Heart right ventricle (tissue), 16 donors: ENCODE results near the gene CLDN22. TPM values are rescaled to one million over a fixed set of nuclear protein-coding genes. Genes with fewer than 3 reads are reported as not detected.
"Not testable (repeated sequence)": the region's sequence is repeated elsewhere in the genome, so short reads cannot be mapped to it uniquely, and the experiment has no call there.

ENCODE experiments used
- ATAC-seq, 8 donors: fragments of 200-7000 bp; cut with Tn5 transposase; one replicate each; pipeline ENCODE4 v1.9.1; 2020; ENCODE audit warnings: mild to moderate bottlenecking in 8 of 8, moderate library complexity in 8 of 8, moderate number of reproducible peaks in 1 of 8
- DNase-seq, 2 donors: peaks; one replicate each; pipeline ENCODE4 v3.0.0-alpha.2; 2020
- H3K27ac ChIP-seq, 10 donors: fragments of 200-600 bp; sonication (generic) in 2 of 10; one replicate each; pipeline versions ENCODE4 v1.5.0 to v1.8.0; 2020 to 2022; ENCODE audit warnings: mild to moderate bottlenecking in 3 of 10
- H3K27me3 ChIP-seq, 7 donors: fragments of 200-600 bp; one replicate each; pipeline ENCODE4 v1.8.0; 2021 to 2022; ENCODE audit warnings: mild to moderate bottlenecking in 2 of 7
- H3K36me3 ChIP-seq, 9 donors: fragments of 200-600 bp; sonication (generic) in 1 of 9; one replicate each; pipeline versions ENCODE4 v1.5.0 to v1.8.0; 2020 to 2022; ENCODE audit warnings: mild to moderate bottlenecking in 2 of 9
- H3K4me1 ChIP-seq, 9 donors: fragments of 200-600 bp; sonication (generic) in 1 of 9; one replicate each; pipeline versions ENCODE4 v1.5.0 to v1.8.0; 2020 to 2022; ENCODE audit warnings: mild to moderate bottlenecking in 4 of 9
- H3K4me3 ChIP-seq, 10 donors: fragments of 200-600 bp; sonication (generic) in 2 of 10; one replicate each; pipeline versions ENCODE4 v1.5.0 to v1.8.0; 2020 to 2022; ENCODE audit warnings: mild to moderate bottlenecking in 7 of 10, moderate library complexity in 2 of 10
- H3K9me3 ChIP-seq, 11 donors: fragments of 200-600 bp in 10 of 11; sonication (generic) in 2 of 11; one replicate each; pipeline versions ENCODE4 v1.5.0 to v1.8.0; 2013 to 2022; ENCODE audit warnings: mild to moderate bottlenecking in 2 of 11, control low read depth in 1 of 11, moderate library complexity in 1 of 11
- WGBS, 2 donors: extraction: QIAGEN DNeasy Blood & Tissue Kit; methylation state at CpG; one replicate each; pipeline ENCODE4 v1.1.7; 2013; ENCODE audit warnings: inconsistent platforms in 1 of 2; 5-methylcytosine and 5-hydroxymethylcytosine counted together
- intact Hi-C, 10 donors: fragments of 100-400 bp; cut with DNase I; formaldehyde crosslinking; loops; one replicate each; pipeline versions ENCODE4 v1.11.1 to v1.14.2; 2022
- polyA plus RNA-seq, 2 donors: library from polyadenylated mRNA; stranded (reverse); fragments of 200-250 nt; gene quantifications; one replicate each; pipeline ENCODE4 v1.2.3, GENCODE V29; 2013
- total RNA-seq, 10 donors: library from RNA; stranded (reverse); fragmentation: NEBNext Ultra II Directional in 3 of 10; extraction: Animal tissue kit (Norgen Biotek cat#: 25700) in 3 of 10; gene quantifications; one replicate each; pipeline versions ENCODE4 v1.2.1 to v1.2.4, GENCODE V29; 2021 to 2023
- TF ChIP-seq, protein P1 (sequence below), 9 donors: fragments of 200-600 bp; sonication (generic) in 2 of 9; IDR thresholded peaks; one replicate each; pipeline versions ENCODE4 v1.5.0 to v1.8.0; 2021 to 2022; ENCODE audit warnings: antibody characterized with exemption in 9 of 9, mild to moderate bottlenecking in 5 of 9, moderate library complexity in 1 of 9
- donor health status: Arrhythmogenic right ventricular cardiomyopathy.
- donor health status: ischemic (EF 13 %, LVEDD 7.1; RV severe dilation, severe dysfunction).
- donor health status: healthy with polysubstance abuse.
- donor health status: DM: no; HTN: yes; CAD: no.
- donor health status: DM: no; HTN: no; CAD: no.
- donor health status: ischemic (EF 25% LVEDD 6.9; RV normal size, moderate dysfunction).
- donor health status: ischemic (EF 25% LVEDD 5.7; RV mildly dilated, moderate dysfunction).
- donor health status: healthy.
- donor health status: DM: yes; HTN: yes; CAD: no.
- donor health status: Ischemic cardiomyopathy.
- donor health status: ischemic (EF 35%, LVEDD 5.7; RV mildly dilated, moderate dysfunction).
- donor health status: nonischemic (EF 11% LVEDD 7.7; RV severe dilation, severe dysfunction).
- donor health status: DM: yes; HTN: yes; CAD: no.
- donor health status: PGD.
- donor health status: ischemic (EF 29% LVEDD 5.4; RV normal size, mild dysfunction).
- donor health status: nonischemic (EF 23%, LVEDD 6.1; RV moderate dilation, normal function).

The CLDN22 gene
- total and polyA plus RNA-seq, 12 donors, result not detected

DNA sequence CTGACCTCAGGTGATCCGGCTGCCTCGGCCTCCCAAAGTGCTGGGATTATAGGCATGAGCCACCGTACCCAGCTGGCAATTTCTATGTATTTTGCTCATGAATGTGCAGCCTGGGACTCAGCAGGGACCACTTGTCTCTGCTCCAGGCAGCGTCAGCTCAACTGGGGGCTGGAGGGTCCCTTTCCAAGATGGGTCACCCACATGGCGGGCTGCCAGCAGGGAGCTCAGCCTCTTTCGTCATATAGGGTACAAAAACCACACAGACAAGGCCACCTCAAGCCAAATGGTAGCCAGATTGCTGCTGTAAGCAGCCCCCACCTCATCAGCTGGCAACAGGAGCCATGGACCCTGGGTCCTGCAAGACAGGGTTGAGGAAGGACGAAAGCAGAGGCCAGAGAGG is 4.5 kb upstream of the CLDN22 start:
- TF ChIP-seq, protein P1, sequence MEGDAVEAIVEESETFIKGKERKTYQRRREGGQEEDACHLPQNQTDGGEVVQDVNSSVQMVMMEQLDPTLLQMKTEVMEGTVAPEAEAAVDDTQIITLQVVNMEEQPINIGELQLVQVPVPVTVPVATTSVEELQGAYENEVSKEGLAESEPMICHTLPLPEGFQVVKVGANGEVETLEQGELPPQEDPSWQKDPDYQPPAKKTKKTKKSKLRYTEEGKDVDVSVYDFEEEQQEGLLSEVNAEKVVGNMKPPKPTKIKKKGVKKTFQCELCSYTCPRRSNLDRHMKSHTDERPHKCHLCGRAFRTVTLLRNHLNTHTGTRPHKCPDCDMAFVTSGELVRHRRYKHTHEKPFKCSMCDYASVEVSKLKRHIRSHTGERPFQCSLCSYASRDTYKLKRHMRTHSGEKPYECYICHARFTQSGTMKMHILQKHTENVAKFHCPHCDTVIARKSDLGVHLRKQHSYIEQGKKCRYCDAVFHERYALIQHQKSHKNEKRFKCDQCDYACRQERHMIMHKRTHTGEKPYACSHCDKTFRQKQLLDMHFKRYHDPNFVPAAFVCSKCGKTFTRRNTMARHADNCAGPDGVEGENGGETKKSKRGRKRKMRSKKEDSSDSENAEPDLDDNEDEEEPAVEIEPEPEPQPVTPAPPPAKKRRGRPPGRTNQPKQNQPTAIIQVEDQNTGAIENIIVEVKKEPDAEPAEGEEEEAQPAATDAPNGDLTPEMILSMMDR (IDR thresholded peaks at IDR 0.05), result no peak
- intact Hi-C loops, result no loop called here
- H3K4me3 ChIP-seq, result no peak overlapping the region
- no peak overlapping the region for H3K27ac ChIP-seq
- H3K4me1 ChIP-seq, result no peaks in the 10 kb centered on the region
- DNase-seq (no peak), ATAC-seq (no peak)
- H3K9me3 ChIP-seq, result peaks cover 0 to 4% (median 0%) of the 10 kb centered on the region in 11 donors
- peaks cover 0 to 12% (median 0%) of the 10 kb centered on the region in 9 donors for H3K36me3 ChIP-seq
- H3K27me3 ChIP-seq, result no peaks in the 10 kb centered on the region
- WGBS, 2 donors, result 90 to 95% methylated on average over 6 to 7 of the region's 7 CpGs

DNA sequence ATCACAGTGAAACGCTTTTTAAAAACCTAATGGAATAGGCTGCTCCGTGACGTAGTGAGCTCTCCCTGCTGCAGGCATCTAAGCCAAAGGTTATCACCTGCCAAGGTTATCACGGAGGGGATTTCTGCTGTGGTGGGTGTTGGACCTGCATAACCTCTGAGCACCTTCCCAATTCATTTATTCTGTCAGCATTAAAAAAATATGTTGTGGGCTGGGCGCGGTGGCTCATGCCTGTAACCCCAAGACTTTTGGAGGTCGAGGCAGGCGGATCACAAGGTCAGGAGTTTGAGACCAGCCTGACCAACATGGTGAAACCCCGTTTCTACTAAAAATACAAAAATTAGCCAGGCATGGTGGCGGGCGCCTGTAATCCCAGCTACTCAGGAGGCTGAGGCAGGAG is 4.0 kb upstream of the CLDN22 start:
- H3K27me3 ChIP-seq, H3K9me3 ChIP-seq, H3K27ac ChIP-seq, H3K4me3 ChIP-seq, ATAC-seq, H3K4me1 ChIP-seq, intact Hi-C loops, DNase-seq: not testable (repeated sequence)
- WGBS, 2 donors, result 90 to 94% methylated on average over 11 of the region's 11 CpGs
- peaks cover 0 to 18% (median 0%) of the 10 kb centered on the region in 9 donors for H3K36me3 ChIP-seq

DNA sequence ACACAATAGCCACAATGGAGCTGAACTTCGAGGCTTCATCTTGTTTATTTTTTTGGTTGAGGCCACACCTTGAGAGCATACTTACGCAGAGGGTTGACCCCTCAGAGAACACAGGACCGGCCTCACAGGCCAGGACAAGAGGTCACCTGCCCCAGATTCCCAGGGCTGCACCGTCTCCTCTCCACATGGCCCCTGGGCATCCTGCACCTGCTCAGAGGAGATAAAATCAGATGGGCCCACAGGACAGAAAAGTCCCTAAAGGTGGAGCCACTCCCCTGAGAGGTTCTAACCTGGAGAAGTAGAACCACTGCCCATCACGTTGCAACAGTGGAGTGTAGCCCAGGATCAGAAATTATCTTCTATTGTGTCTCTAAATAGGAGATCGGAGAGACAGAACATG is 3.2 kb upstream of the CLDN22 start:
- Histone ChIP-seq H3K27ac (no peak overlapping the region), H3K4me3 (no peak overlapping the region), H3K4me1 (no peaks in the 10 kb centered on the region), H3K36me3 (peaks cover 0 to 25% (median 0%) of the 10 kb centered on the region in 9 donors), H3K9me3 (no peaks in the 10 kb centered on the region), H3K27me3 (no peaks in the 10 kb centered on the region)
- ATAC-seq (no peak), DNase-seq (no peak)
- TF ChIP-seq, protein P1 (IDR thresholded peaks at IDR 0.05), result no peak
- WGBS, 2 donors, result 92% methylated on average over 6 of the region's 6 CpGs
- intact Hi-C loops, result no loop called here

DNA sequence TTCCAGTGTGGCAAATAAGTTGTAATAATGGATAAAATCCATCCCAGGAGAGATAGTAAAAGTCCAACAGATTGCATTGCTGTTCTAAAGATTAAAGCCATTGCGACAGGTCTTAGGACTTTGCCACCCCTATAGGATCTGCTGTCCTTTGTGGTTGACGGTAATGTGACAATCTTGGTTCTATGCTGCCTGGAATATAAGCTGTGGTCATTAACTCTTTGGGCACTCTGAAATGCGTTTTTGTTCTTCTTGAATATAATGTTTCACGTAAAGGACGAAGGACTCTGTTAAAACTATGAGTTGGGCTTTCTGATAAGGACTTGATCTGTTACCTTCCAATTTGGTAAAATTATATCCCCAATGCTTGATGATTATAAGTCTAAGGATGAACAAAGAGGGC is 2.2 kb upstream of the CLDN22 start, which contains the start of gene CLDN24:
Gene CLDN24, minus strand, starts transcription at position 101 of the 400 bp plus-strand sequence. Its CDS starts 0 bp downstream, at position 101.
- TF ChIP-seq, protein P1 (IDR thresholded peaks at IDR 0.05), result no peak
- no peaks in the 10 kb centered on the region for H3K27me3 ChIP-seq
- intact Hi-C loops, result no loop called here
- no peaks in the 10 kb centered on the region for H3K4me1 ChIP-seq
- ATAC-seq, result no peak
- H3K9me3 ChIP-seq, result no peaks in the 10 kb centered on the region
- H3K4me3 ChIP-seq, result no peak within 1 kb of the TSS
- peaks cover 0 to 28% (median 0%) of the 10 kb centered on the region in 9 donors for H3K36me3 ChIP-seq
- no peak for DNase-seq
- 95 to 96% methylated on average over 5 of the region's 5 CpGs for WGBS, 2 donors
- H3K27ac ChIP-seq, result no peak within 1 kb of the TSS

DNA sequence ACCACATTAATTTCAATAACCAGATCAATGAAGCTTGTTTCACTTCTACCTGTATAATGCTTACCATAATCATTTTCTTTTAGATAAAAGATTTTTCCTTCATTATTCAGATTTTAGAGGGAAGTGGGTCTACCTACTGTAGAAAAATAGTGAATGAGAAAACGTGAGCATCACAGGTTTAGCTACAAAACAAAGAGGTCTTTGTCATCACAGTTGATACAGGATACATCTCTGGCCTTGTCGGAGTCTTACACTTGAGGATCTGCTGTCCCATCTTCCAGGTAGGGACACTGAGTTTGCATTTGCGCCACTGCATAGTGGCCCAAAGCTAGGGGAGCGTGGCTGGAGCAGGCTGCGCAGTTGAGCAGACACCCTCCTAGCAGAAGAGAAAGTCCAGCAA is 1.4 kb upstream of the CLDN22 start:
- Histone ChIP-seq H3K36me3 (peaks cover 0 to 33% (median 3%) of the 10 kb centered on the region in 9 donors), H3K27ac (no peak overlapping the region), H3K4me3 (no peak overlapping the region), H3K4me1 (no peaks in the 10 kb centered on the region), H3K27me3 (no peaks in the 10 kb centered on the region), H3K9me3 (no peaks in the 10 kb centered on the region)
- 95 to 97% methylated on average over 5 of the region's 5 CpGs for WGBS, 2 donors
- ATAC-seq (no peak), DNase-seq (no peak)
- TF ChIP-seq, protein P1 (IDR thresholded peaks at IDR 0.05), result no peak
- intact Hi-C loops, result no loop called here
